Measurements from ENCODE around the gene LRRC1.

LRRC1 gene

GRCh38 chr6:53818858-53819609 lies 24.2 kb downstream of the LRRC1 start:
- DNase-seq: no peak

GRCh38 chr6:53822401-53823125 lies 27.8 kb downstream of the LRRC1 start:
- DNase-seq: no peak

GRCh38 chr6:53824714-53825113 lies 29.9 kb downstream of the LRRC1 start:
- no peak for DNase-seq

GRCh38 chr6:53825532-53826321 lies 30.9 kb downstream of the LRRC1 start:
- no peak for DNase-seq

GRCh38 chr6:53827531-53827930 lies 32.7 kb downstream of the LRRC1 start:
- DNase-seq: no peak

- DNase-seq: no peak
These were observed 33.4 kb downstream of the LRRC1 start for GRCh38 chr6:53828215-53828614.

- DNase-seq: no peak
These were observed 34.3 kb downstream of the LRRC1 start for GRCh38 chr6:53828966-53829697.

GRCh38 chr6:53829698-53830221 lies 35.0 kb downstream of the LRRC1 start:
- DNase-seq: no peak

GRCh38 chr6:53830366-53830765 lies 35.6 kb downstream of the LRRC1 start:
- DNase-seq: no peak

GRCh38 chr6:53831081-53831869 lies 36.5 kb downstream of the LRRC1 start:
- DNase-seq: no peak

- DNase-seq: no peak
These were observed 37.3 kb downstream of the LRRC1 start for GRCh38 chr6:53831936-53832660.

GRCh38 chr6:53833155-53833554 lies 38.4 kb downstream of the LRRC1 start:
- no peak for DNase-seq

- DNase-seq: no peak
These were observed 39.3 kb downstream of the LRRC1 start for GRCh38 chr6:53834132-53834531.

GRCh38 chr6:53837865-53838769 lies 43.3 kb downstream of the LRRC1 start:
- DNase-seq: no peak

GRCh38 chr6:53840027-53840426 lies 45.2 kb downstream of the LRRC1 start:
- DNase-seq: no peak

- no peak for DNase-seq
These were observed 50.7 kb downstream of the LRRC1 start for GRCh38 chr6:53845280-53846195.

GRCh38 chr6:53846250-53846649 lies 51.4 kb downstream of the LRRC1 start:
- no peak for DNase-seq

GRCh38 chr6:53847796-53848314 lies 53.0 kb downstream of the LRRC1 start:
- no peak for DNase-seq

- DNase-seq: no peak
These were observed 55.7 kb downstream of the LRRC1 start for GRCh38 chr6:53850527-53850926.

All from activated T-cell treated with anti-CD3 and anti-CD28 coated beads for 4 hours (primary cell).